H1 (cell line): ENCODE results near the gene OLIG2.
A peak's percentile ranks its signal among the peaks of the same experiment; 100 is the strongest.

ENCODE experiments used
- NRF1 ChIP-seq: IDR thresholded peaks from 2 replicates; pipeline ENCODE4 v1.6.1; 2011; ENCODE audit warnings: mild to moderate bottlenecking, low read depth, low read length, improper control_type of control experiment
- PHF8 ChIP-seq: fragments of 200-600 bp; sonication (generic); conservative IDR thresholded peaks from 2 replicates; pipeline ENCODE4 v1.7.1; 2012; ENCODE audit warnings: low read depth, mild to moderate bottlenecking, inconsistent platforms, low read length, moderate library complexity
- POLR2A ChIP-seq, 2 experiments: IDR thresholded peaks; 1 replicate in 1 of 2; 2 replicates in 1 of 2; pipeline ENCODE4 v1.6.1; 2011; ENCODE audit warnings: low read depth in 2 of 2, low read length in 2 of 2, mild to moderate bottlenecking in 2 of 2; ENCODE audit errors: control extremely low read depth in 1 of 2
- POLR2AphosphoS5 ChIP-seq: IDR thresholded peaks from 2 replicates; pipeline ENCODE4 v1.6.1; 2011; ENCODE audit warnings: low read depth, low read length
- POU5F1 ChIP-seq: IDR thresholded peaks from 2 replicates; pipeline ENCODE4 v1.6.1; 2011; ENCODE audit warnings: low read depth, mild to moderate bottlenecking, low read length, moderate library complexity
- SP4 ChIP-seq: IDR thresholded peaks from 2 replicates; pipeline ENCODE4 v1.6.1; 2012; ENCODE audit warnings: low read length, inconsistent platforms
- SUZ12 ChIP-seq: fragments of 200-600 bp; sonication (generic); IDR thresholded peaks from 2 replicates; pipeline ENCODE4 v1.6.1; 2012; ENCODE audit warnings: mild to moderate bottlenecking, inconsistent platforms, low read length, moderate library complexity, mixed read lengths
- TCF12 ChIP-seq: IDR thresholded peaks from 2 replicates; pipeline ENCODE4 v1.6.1; 2011; ENCODE audit warnings: low read depth, mild to moderate bottlenecking, low read length
- ZNF274 ChIP-seq: IDR thresholded peaks from 2 replicates; pipeline ENCODE4 v1.7.0; 2012; ENCODE audit warnings: low read length, borderline replicate concordance; ENCODE audit errors: extremely low read depth
- TF ChIP-seq, protein P1 (sequence below): IDR thresholded peaks from 2 replicates; pipeline ENCODE4 v1.6.1; 2011; ENCODE audit warnings: low read length, improper control_type of control experiment
- TF ChIP-seq, protein P2 (sequence below), 3 experiments: IDR thresholded peaks; 1 replicate in 2 of 3; 2 replicates in 1 of 3; pipeline versions ENCODE4 v1.5.1 to v1.6.1; 2011; ENCODE audit warnings: low read length in 3 of 3, mild to moderate bottlenecking in 3 of 3, inconsistent platforms in 2 of 3, low read depth in 1 of 3, moderate library complexity in 1 of 3; ENCODE audit not compliant: insufficient read depth in 1 of 3; ENCODE audit errors: control extremely low read depth in 1 of 3

DNA sequence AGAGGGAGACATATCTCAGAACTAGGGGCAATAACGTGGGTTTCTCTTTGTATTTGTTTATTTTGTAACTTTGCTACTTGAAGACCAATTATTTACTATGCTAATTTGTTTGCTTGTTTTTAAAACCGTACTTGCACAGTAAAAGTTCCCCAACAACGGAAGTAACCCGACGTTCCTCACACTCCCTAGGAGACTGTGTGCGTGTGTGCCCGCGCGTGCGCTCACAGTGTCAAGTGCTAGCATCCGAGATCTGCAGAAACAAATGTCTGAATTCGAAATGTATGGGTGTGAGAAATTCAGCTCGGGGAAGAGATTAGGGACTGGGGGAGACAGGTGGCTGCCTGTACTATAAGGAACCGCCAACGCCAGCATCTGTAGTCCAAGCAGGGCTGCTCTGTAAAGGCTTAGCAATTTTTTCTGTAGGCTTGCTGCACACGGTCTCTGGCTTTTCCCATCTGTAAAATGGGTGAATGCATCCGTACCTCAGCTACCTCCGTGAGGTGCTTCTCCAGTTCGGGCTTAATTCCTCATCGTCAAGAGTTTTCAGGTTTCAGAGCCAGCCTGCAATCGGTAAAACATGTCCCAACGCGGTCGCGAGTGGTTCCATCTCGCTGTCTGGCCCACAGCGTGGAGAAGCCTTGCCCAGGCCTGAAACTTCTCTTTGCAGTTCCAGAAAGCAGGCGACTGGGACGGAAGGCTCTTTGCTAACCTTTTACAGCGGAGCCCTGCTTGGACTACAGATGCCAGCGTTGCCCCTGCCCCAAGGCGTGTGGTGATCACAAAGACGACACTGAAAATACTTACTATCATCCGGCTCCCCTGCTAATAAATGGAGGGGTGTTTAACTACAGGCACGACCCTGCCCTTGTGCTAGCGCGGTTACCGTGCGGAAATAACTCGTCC is 1.3 kb upstream of the OLIG2 start:
- TF ChIP-seq POLR2A (IDR thresholded peaks at IDR 0.05; ENCODE audit: control extremely low read depth in 1 of 2, low read depth in 2 of 2, low read length in 2 of 2) (no peak), NRF1 (no peak), POLR2AphosphoS5 (no peak), POU5F1 (no peak), SUZ12 (peak; percentile 80), ZNF274 (no peak), SP4 (no peak), TCF12 (no peak), PHF8 (no peak)
- TF ChIP-seq, protein P1, sequence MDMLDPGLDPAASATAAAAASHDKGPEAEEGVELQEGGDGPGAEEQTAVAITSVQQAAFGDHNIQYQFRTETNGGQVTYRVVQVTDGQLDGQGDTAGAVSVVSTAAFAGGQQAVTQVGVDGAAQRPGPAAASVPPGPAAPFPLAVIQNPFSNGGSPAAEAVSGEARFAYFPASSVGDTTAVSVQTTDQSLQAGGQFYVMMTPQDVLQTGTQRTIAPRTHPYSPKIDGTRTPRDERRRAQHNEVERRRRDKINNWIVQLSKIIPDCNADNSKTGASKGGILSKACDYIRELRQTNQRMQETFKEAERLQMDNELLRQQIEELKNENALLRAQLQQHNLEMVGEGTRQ, result no peak
- TF ChIP-seq, protein P2, sequence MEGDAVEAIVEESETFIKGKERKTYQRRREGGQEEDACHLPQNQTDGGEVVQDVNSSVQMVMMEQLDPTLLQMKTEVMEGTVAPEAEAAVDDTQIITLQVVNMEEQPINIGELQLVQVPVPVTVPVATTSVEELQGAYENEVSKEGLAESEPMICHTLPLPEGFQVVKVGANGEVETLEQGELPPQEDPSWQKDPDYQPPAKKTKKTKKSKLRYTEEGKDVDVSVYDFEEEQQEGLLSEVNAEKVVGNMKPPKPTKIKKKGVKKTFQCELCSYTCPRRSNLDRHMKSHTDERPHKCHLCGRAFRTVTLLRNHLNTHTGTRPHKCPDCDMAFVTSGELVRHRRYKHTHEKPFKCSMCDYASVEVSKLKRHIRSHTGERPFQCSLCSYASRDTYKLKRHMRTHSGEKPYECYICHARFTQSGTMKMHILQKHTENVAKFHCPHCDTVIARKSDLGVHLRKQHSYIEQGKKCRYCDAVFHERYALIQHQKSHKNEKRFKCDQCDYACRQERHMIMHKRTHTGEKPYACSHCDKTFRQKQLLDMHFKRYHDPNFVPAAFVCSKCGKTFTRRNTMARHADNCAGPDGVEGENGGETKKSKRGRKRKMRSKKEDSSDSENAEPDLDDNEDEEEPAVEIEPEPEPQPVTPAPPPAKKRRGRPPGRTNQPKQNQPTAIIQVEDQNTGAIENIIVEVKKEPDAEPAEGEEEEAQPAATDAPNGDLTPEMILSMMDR (IDR thresholded peaks at IDR 0.05; ENCODE audit: control extremely low read depth in 1 of 3, insufficient read depth in 1 of 3, low read depth in 1 of 3, low read length in 3 of 3), result no peak
